HUDEP-2 (cell line): ENCODE data around the gene ZFPM1.

Experiments
- DNase-seq, 76 experiments: peaks; one replicate each; lab custom pipeline; 2025; ENCODE audit not compliant: unreplicated experiment in 76 of 76; lab: John Stamatoyannopoulos, UW

ZFPM1 gene

GRCh38 chr16:88554711-88555264 is 101.7 kb downstream of the ZFPM1 start:
- DNase-seq: no peak

- no peak for DNase-seq
Observed at GRCh38 chr16:88556294-88556988, 103.4 kb downstream of the ZFPM1 start.

DNA sequence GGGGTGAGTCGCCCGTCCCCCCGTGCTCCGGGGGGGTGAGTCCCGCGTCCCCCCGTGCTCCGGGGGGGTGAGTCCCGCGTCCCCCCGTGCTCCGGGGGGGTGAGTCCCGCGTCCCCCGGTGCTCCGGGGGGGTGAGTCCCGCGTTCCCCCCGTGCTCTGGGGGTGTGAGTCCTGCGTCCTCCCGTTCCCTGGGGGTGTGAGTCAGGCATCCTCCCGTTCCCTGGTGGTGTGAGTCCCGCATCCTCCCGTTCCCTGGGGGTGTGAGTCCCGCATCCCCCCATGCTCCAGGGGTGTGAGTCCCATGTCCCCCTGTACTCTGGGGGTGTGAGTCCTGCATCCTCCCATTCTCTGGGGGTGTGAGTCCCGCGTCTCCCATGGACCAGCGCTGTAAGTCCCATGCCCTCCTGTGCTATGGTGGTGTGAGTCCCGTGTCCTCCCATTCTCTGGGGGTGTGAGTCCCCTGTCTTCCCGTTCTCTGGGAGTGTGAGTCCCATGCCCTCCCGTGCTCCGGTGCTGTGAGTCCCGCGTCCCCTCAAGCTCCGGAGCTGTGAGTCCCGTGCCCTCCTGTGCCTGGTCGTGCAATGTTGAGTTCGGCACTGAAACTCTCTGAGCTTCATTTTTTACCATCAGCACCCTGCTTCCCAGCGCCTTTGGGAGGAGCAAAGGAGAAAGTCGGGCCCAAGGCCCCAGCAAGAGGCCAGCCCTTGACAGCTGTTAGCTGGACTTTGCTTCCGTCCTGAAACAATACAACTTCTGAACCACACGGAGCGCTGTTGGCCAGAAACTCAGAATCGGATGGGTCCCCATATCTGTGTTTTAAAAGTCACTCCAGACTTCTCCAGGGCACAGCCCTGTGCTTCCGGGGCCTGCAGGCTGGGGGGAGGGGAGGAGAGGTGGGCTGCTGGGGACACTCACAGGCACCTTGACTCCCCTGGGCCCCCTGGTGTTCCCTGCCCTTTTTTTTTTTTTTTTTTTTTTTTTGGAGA is 105.7 kb downstream of the ZFPM1 start:
- peak in 33 of 76 experiments; percentile 12 to 55 (median 33) for DNase-seq

- peak in 4 of 76 experiments; percentile 6 to 40 (median 13) for DNase-seq
Observed at GRCh38 chr16:88560714-88561484, 107.8 kb downstream of the ZFPM1 start.

DNA sequence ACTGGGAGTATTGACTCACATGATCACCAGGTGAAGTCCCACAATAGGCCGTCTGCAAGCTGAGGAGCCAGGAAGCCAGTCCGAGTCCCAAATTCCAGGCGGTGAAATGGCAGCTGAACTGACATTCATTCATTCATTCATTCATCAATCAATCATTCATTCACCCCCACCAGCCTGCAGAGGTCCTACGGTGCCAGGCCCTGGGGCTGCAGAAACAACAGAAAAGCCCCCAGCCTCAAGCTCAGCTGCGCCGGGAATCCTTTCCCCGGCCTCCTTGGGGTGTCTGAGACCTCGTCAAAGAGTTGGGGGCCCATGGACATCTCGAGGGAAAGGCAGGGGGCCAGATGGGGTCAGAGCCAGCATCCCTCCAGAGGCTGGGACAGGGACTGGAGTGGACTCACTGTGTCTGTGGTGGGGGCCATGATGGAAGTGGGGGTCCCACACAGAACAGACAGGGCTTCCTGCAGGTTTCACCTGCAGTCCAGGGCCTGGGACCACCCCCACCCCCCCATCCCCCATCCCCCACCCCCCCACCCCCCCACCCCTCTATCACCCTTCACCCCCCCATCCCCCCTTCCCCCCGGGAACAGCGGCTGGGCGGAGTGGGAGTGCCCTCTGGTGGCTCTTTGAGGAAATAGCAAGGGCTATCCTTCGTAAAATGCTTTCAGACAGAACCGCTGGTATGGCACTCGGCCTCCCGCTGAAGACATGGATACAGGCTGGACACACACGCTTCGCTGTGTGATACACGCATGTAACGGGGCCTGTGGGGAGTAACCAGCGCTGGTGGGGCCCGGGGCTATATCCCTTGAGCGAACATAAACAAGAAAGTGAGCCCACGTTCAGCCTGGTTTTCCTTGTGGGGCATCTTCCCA is 108.6 kb downstream of the ZFPM1 start:
- peak in 34 of 76 experiments; percentile 8 to 47 (median 28) for DNase-seq

GRCh38 chr16:88566158-88566557 is 113.1 kb downstream of the ZFPM1 start:
- peak in 3 of 76 experiments; percentile 8 to 30 (median 14) for DNase-seq

DNA sequence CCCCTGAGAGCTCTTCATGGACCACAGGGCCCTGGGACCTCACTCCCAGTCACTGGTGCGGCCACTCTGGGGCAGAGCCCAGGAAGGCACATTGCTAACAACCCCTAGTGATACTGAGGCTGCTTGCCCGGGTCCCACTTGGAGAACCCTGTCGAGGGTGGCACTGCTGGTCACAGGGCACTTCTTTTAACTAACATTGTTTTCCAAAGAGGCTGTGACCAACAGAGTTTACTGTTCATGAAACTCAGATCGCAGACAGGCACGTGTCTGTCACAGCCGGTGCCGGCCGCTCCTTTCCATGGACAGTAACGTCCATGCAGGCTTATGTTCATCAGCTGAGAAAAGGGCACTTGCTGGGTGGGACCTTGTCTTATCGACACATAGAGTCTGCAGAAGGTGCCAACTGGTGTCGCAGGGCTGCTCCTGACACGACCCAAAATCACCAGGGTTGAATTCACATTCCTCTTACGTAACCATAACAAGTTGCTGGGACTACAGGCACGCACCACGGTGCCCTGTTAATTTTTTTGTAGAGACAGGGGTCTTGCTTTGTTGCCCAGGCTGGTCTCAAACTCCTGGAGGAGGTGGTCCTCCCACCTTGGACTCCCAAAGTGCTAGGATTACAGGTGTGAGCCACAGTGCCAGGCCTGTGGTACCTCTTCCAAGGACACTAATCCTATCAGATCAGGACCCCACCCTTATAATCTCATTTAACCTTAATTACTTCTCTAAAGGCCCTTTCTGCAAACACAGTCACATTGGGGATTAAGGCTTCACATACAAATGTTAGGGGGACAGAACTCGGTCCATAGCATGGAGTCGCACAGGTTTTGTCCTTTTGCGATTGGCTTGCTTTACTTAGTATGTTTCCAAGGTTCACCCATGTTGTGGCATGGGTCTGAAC is 115.9 kb downstream of the ZFPM1 start:
- DNase-seq: peak in 1 of 76 experiments; percentile 15

GRCh38 chr16:88569614-88569984 is 116.5 kb downstream of the ZFPM1 start:
- peak in 2 of 76 experiments; percentile 26 to 45 for DNase-seq

GRCh38 chr16:88569985-88570690 is 117.1 kb downstream of the ZFPM1 start, which contains the start of gene ZC3H18:
Gene ZC3H18, plus strand, starts transcription at chr16:88570403. Its CDS starts 6,721 bp downstream, at chr16:88577124.
- peak in 74 of 76 experiments; percentile 43 to 97 (median 90) for DNase-seq

- DNase-seq: peak in 13 of 76 experiments; percentile 8 to 47 (median 20)
Observed at GRCh38 chr16:88570691-88571092, 117.6 kb downstream of the ZFPM1 start.

DNA sequence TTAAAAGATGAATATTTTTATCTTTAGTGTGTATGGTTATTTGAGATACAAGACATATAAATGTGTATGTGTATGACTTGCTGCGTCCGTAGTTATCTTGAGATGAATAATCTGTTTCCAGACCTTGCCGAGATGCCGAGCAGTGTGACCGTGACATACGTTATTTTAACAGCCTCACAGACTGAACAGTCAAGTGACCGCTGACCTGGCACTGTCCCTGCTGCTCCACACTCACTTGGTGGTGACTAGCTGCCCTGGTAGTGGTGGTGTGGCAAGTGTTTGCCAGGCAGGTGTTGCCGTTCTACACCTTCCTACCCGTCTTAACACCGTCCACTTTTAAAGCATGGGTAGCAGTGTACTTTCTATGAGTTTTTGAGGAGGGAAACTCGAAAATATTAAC is 122.2 kb downstream of the ZFPM1 start:
- DNase-seq: no peak

DNA sequence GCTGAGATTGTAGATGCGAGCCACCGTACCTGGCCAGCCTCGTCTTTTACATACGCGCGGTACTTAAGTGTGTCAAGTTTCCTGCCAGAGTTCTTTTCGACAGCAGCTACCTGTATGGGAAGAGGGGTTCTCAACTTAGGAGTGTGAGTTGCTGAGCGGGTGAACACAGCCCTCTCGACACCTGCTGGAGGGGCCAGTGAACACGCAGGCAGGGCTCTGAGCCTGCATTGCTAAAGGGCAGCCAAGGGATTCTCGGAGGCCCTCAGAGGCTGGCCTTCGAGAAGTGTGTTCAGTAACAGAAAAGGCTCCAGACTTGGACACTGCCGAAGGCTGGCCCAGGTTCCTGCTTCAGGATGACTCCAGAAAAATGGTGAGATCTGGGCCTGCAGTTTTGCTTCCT is 123.2 kb downstream of the ZFPM1 start:
- no peak for DNase-seq

DNA sequence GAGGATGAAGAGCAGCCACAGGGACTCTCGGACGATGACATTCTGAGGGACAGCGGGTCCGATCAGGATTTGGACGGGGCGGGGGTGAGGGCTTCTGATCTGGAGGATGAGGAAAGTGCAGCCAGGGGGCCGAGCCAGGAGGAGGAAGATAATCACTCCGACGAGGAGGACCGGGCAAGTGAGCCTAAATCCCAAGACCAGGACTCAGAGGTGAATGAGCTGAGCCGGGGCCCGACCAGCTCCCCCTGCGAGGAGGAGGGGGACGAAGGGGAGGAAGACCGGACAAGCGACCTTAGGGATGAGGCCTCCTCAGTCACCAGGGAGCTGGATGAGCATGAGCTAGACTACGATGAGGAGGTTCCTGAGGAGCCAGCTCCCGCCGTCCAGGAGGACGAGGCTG is 124.1 kb downstream of the ZFPM1 start:
- no peak for DNase-seq

GRCh38 chr16:88578446-88579313 is 125.6 kb downstream of the ZFPM1 start:
- no peak for DNase-seq

GRCh38 chr16:88580371-88580770 is 127.3 kb downstream of the ZFPM1 start:
- no peak for DNase-seq

DNA sequence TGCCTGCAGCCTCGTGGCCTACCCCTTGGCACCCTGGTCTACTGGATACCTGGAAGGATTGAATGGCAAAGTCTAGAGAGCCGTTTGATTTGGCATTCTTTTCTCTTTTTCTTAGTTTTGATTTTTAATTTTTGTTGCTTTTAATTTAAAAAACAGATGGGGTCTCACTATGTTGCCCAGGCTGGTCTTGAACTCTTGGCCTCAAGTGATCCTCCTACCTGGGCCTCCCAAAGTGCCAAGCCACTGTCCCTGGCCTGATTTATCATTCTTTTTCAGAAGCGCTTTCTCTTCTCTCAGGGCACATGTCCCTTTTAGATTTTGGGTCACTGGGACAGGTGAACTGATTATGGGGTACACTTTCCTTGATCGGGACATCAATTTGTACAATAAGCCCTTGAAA is 128.0 kb downstream of the ZFPM1 start:
- no peak for DNase-seq
